Loucy (cell line): Measurements from ENCODE around the gene PLEKHH2.

ENCODE experiments used
- H2AFZ ChIP-seq: fragments of 200-600 bp; sonication (generic); 2 replicates; pipeline ENCODE4 v1.6.0; 2016; ENCODE audit warnings: antibody characterized with exemption, mild to moderate bottlenecking, low read length, moderate library complexity
- H3F3A ChIP-seq: fragments of 200-600 bp; 2 replicates; pipeline ENCODE4 v1.6.0; 2016; ENCODE audit warnings: antibody characterized with exemption, low read depth, mild to moderate bottlenecking
- H3K27me3 ChIP-seq: fragments of 200-600 bp; sonication (generic); 2 replicates; pipeline ENCODE4 v1.6.1; 2014; ENCODE audit warnings: low read length, mild to moderate bottlenecking; ENCODE audit not compliant: insufficient read depth, poor library complexity, severe bottlenecking
- H3K36me3 ChIP-seq: fragments of 200-600 bp; sonication (generic); 2 replicates; pipeline ENCODE4 v1.6.1; 2016; ENCODE audit warnings: low read length; ENCODE audit not compliant: insufficient read depth
- H3K4me1 ChIP-seq: fragments of 200-600 bp; sonication (generic); 2 replicates; pipeline ENCODE4 v1.5.1; 2014; ENCODE audit warnings: low read length, mild to moderate bottlenecking; ENCODE audit not compliant: insufficient read depth, poor library complexity, severe bottlenecking
- H3K4me2 ChIP-seq: fragments of 200-600 bp; sonication (generic); 2 replicates; pipeline ENCODE4 v1.6.0; 2014; ENCODE audit warnings: antibody characterized with exemption, low read length, low read depth, mild to moderate bottlenecking; ENCODE audit not compliant: poor library complexity, severe bottlenecking
- H3K4me3 ChIP-seq: fragments of 200-600 bp; sonication (generic); 2 replicates; pipeline ENCODE4 v1.5.1; 2014; ENCODE audit warnings: low read length, mild to moderate bottlenecking, mixed read lengths; ENCODE audit not compliant: poor library complexity, severe bottlenecking
- H3K79me2 ChIP-seq: fragments of 200-600 bp; sonication (generic); 2 replicates; pipeline ENCODE4 v1.6.1; 2014; ENCODE audit warnings: low read length; ENCODE audit not compliant: insufficient read depth
- H3K9ac ChIP-seq: fragments of 200-600 bp; sonication (generic); 2 replicates; pipeline ENCODE4 v1.6.0; 2014; ENCODE audit warnings: mild to moderate bottlenecking, low read depth, low read length, moderate library complexity; ENCODE audit not compliant: poor library complexity, severe bottlenecking
- H3K9me2 ChIP-seq: fragments of 200-600 bp; sonication (generic); replicated peaks from 2 replicates; pipeline ENCODE4 v1.6.1; 2016; ENCODE audit warnings: low read depth, low read length, mixed read lengths
- H3K9me3 ChIP-seq: fragments of 200-600 bp; sonication (generic); 2 replicates; pipeline ENCODE4 v1.6.1; 2014; ENCODE audit warnings: mild to moderate bottlenecking, antibody characterized with exemption, low read length, low read depth; ENCODE audit not compliant: insufficient read depth
- H4K20me1 ChIP-seq: fragments of 200-600 bp; sonication (generic); 2 replicates; pipeline ENCODE4 v1.6.0; 2014; ENCODE audit warnings: antibody characterized with exemption, low read length, mild to moderate bottlenecking; ENCODE audit not compliant: insufficient read depth, poor library complexity, severe bottlenecking
- CTCF ChIP-seq: fragments of 200-600 bp; sonication (generic); conservative IDR thresholded peaks from 2 replicates; pipeline ENCODE4 v1.5.1; 2014; ENCODE audit warnings: mild to moderate bottlenecking, antibody characterized with exemption, low read length
- EZH2phosphoT487 ChIP-seq: fragments of 200-600 bp; IDR thresholded peaks from 2 replicates; pipeline ENCODE4 v1.6.1; 2018; ENCODE audit warnings: antibody characterized with exemption, mild to moderate bottlenecking, moderate library complexity, borderline replicate concordance

Gene PLEKHH2

GRCh38 chr2:43792653-43793052 lies 155.6 kb downstream of the PLEKHH2 start:
- H3K36me3 ChIP-seq: no peaks in the 10 kb centered on the region
- no peaks in the 10 kb centered on the region for H4K20me1 ChIP-seq
- H2AFZ ChIP-seq: no peak overlapping the region
- H3K4me3 ChIP-seq: no peak overlapping the region
- H3F3A ChIP-seq: no peaks in the 10 kb centered on the region
- H3K4me1 ChIP-seq: no peaks in the 10 kb centered on the region
- no peaks in the 10 kb centered on the region for H3K79me2 ChIP-seq
- H3K27me3 ChIP-seq: no peaks in the 10 kb centered on the region
- H3K9ac ChIP-seq: no peak overlapping the region
- no peaks in the 10 kb centered on the region for H3K9me3 ChIP-seq
- TF ChIP-seq CTCF (no peak), EZH2phosphoT487 (no peak)
- H3K9me2 ChIP-seq: no peaks in the 10 kb centered on the region
- H3K4me2 ChIP-seq: no peak overlapping the region

DNA sequence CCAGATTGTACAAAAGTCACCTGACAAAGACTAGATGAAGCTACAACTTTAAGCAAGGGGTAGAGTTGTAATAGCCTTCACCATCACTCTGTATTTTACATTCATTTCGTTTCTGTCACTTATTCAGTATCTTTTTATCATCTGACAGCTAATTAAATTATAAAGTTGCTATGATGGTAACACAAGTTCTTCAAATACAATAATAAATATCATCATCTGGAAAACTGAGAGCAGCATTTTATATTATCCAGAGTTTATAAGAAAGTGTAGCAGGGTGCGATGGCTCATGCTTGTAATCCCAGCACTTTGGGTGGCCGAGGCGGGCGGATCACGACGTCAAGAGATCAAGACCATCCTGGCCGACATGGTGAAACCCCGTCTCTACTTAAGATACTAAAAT lies 157.9 kb downstream of the PLEKHH2 start:
- Histone ChIP-seq H3K4me3 (no peak overlapping the region), H2AFZ (no peak overlapping the region)
- no peak for TF ChIP-seq EZH2phosphoT487
- no peak for TF ChIP-seq CTCF

DNA sequence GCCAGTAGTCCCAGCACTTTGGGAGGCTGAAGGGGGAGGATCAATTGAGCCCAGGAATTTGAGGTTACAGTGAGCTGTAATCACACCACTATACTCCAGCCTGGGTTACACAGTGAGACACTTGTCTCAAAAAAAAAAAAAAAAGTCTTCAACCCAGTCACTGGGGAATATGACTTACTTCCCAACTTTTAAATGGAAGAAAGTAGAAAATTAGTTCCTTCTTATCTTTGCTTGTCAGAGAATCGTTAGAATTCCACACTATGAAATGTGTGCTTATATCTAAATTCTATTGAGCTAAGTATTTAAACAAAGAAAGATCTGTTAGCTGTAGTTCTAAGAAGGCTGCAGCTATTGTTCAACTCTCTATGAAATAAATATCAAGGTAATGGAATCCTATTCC lies 159.1 kb downstream of the PLEKHH2 start:
- H3F3A ChIP-seq: no peaks in the 10 kb centered on the region
- no peaks in the 10 kb centered on the region for H3K79me2 ChIP-seq
- H3K4me2 ChIP-seq: no peak overlapping the region
- no peaks in the 10 kb centered on the region for H3K9me3 ChIP-seq
- H3K36me3 ChIP-seq: no peaks in the 10 kb centered on the region
- no peaks in the 10 kb centered on the region for H3K27me3 ChIP-seq
- no peak overlapping the region for H2AFZ ChIP-seq
- H3K4me3 ChIP-seq: no peak overlapping the region
- H3K9ac ChIP-seq: no peak overlapping the region
- H3K9me2 ChIP-seq: no peaks in the 10 kb centered on the region
- TF ChIP-seq EZH2phosphoT487: no peak
- no peak for TF ChIP-seq CTCF
- H4K20me1 ChIP-seq: no peaks in the 10 kb centered on the region
- H3K4me1 ChIP-seq: no peaks in the 10 kb centered on the region

More for the DNA sequence above, 157.9 kb downstream of the PLEKHH2 start:
- Histone ChIP-seq H3F3A (no peaks in the 10 kb centered on the region), H3K9ac (no peak overlapping the region), H3K79me2 (no peaks in the 10 kb centered on the region), H3K27me3 (no peaks in the 10 kb centered on the region), H3K4me1 (no peaks in the 10 kb centered on the region), H3K9me3 (no peaks in the 10 kb centered on the region), H3K36me3 (no peaks in the 10 kb centered on the region), H3K4me2 (no peak overlapping the region), H3K9me2 (no peaks in the 10 kb centered on the region), H4K20me1 (no peaks in the 10 kb centered on the region)
